Skeletal muscle satellite cell (primary cell): ENCODE results near the gene SEMA7A.

Experiments used
- H3K27me3 ChIP-seq: 2 replicates; pipeline ENCODE4 v1.7.0; 2013; ENCODE audit warnings: low read length; ENCODE audit not compliant: control insufficient read depth, insufficient read depth
- H3K36me3 ChIP-seq: 2 replicates; pipeline ENCODE4 v1.7.0; 2013; ENCODE audit warnings: mild to moderate bottlenecking, control low read depth, low read length; ENCODE audit not compliant: insufficient read depth
- H3K4me1 ChIP-seq: 2 replicates; pipeline ENCODE4 v1.7.0; 2013; ENCODE audit warnings: low read length; ENCODE audit not compliant: control insufficient read depth, insufficient read depth
- H3K4me2 ChIP-seq: 2 replicates; pipeline ENCODE4 v1.7.0; 2013; ENCODE audit warnings: mild to moderate bottlenecking, low read length
- H3K4me3 ChIP-seq: 2 replicates; pipeline ENCODE4 v1.7.0; 2013; ENCODE audit warnings: low read length
- H3K9ac ChIP-seq: 2 replicates; pipeline ENCODE4 v1.7.0; 2013; ENCODE audit warnings: mild to moderate bottlenecking, low read depth, low read length, moderate library complexity
- H3K9me3 ChIP-seq: replicated peaks from 2 replicates; pipeline ENCODE4 v1.7.0; 2013; ENCODE audit warnings: mild to moderate bottlenecking, control low read depth, low read length

Gene SEMA7A

GRCh38 chr15:74426404-74427281 lies 7.1 kb downstream of the SEMA7A start:
- peaks cover 42% of the 10 kb centered on the region for H3K36me3 ChIP-seq
- H3K27me3 ChIP-seq, result no peaks in the 10 kb centered on the region
- peaks cover 91% of the 10 kb centered on the region for H3K4me1 ChIP-seq
- no peak overlapping the region for H3K4me3 ChIP-seq
- no peak overlapping the region for H3K9ac ChIP-seq
- H3K4me2 ChIP-seq, result no peak overlapping the region
- no peaks in the 10 kb centered on the region for H3K9me3 ChIP-seq

DNA sequence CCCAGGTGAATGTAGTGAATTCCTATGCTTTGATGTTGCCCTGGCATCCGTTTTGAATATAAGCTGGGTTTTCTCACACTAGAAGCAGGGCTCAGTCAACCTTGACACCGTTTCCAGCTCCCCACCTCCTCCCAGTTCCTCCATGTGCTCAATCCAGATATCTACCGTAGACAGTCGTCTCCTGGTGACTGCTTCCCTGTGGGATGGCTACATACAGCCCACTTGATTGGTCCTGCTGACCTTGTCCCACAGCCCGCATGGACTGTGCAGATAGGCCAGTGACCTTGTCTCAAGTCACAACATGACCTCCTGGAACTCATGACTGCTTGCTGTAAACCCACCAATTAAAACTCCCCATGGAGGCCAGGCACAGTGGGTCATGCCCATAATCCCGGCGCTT lies 8.1 kb downstream of the SEMA7A start:
- Histone ChIP-seq H3K9ac (no peak overlapping the region), H3K27me3 (no peaks in the 10 kb centered on the region), H3K4me2 (peak overlapping the region; percentile 7), H3K4me1 (peaks cover 91% of the 10 kb centered on the region), H3K9me3 (no peaks in the 10 kb centered on the region), H3K4me3 (no peak overlapping the region), H3K36me3 (peaks cover 42% of the 10 kb centered on the region)

DNA sequence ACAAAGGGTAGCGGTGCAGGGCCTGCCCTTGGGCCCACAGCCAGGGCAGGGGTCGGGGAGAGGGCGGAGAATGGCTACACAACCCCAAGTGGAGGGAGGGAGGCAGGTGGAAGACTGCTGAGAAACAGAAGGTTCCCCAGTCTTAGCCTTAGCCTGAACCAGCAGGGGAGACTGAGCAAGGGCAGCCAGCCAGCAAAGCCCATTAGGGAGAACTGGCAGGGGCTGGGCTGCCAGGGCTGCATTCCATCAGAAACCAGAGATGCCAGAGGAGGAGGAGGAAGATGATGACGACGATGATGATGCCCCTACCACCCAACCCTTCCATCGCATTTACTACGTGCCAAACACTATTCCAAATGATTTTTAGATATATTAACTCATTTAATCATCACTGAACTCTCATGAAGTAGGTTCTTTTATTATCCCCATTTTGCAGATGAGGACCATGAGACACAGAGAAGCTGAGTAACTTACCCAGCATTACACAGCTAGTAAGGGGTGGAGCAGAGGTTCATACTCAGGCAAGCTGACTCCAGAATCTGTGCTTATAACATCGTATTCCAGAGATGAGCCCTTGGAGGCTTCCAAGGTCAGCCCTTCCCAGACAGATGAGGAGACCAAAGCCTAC lies 8.7 kb downstream of the SEMA7A start:
- Histone ChIP-seq H3K9ac (peak overlapping the region; percentile 73), H3K9me3 (no peaks in the 10 kb centered on the region), H3K4me1 (peaks cover 91% of the 10 kb centered on the region), H3K27me3 (no peaks in the 10 kb centered on the region), H3K4me3 (no peak overlapping the region), H3K36me3 (peaks cover 42% of the 10 kb centered on the region), H3K4me2 (peak overlapping the region; percentile 68)

DNA sequence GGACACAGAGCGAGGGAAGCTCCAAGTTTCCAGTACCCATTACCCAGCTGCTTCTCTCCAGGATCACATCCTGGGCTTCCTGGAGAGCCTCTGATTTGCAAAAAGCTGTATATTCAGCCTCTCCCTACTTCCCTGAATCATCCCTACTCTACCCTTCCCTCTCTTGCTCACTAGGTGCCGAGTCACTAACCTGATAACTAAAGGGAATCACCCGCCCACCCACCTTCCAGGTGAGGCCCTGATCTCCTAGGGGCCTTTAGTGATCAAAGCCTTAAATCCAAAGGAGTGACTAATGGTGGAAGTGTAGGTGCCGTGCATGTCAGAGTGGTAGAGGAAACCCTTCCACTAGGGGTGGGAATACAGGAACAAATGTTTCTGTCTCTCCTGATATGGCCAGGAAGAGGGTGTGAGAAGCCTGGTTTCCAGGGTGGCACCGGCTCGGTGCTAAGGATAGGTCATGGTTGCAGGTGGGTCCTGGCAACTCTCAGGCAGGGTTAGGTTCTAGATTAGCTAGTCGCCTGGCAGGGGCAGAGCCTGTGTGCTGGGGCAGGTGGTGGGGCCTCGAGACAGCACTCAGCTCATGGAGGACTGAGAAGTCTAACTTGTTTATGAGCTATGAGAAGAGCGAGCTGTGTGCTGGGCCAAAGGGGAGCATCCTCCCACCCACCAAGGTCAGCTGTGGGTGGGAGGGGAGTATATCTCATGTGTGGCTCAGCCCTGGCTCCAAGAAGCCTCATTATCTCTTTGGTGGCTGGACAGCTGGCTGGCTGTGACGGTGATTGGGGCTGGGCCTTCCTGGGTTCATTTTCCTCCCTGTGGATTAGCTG lies 10.1 kb downstream of the SEMA7A start:
- peaks cover 92% of the 10 kb centered on the region for H3K4me1 ChIP-seq
- H3K4me2 ChIP-seq, result peak overlapping the region; percentile 68
- peak overlapping the region; percentile 46 for H3K4me3 ChIP-seq
- no peaks in the 10 kb centered on the region for H3K9me3 ChIP-seq
- H3K9ac ChIP-seq, result peak overlapping the region; percentile 73
- no peaks in the 10 kb centered on the region for H3K27me3 ChIP-seq
- H3K36me3 ChIP-seq, result peaks cover 44% of the 10 kb centered on the region

DNA sequence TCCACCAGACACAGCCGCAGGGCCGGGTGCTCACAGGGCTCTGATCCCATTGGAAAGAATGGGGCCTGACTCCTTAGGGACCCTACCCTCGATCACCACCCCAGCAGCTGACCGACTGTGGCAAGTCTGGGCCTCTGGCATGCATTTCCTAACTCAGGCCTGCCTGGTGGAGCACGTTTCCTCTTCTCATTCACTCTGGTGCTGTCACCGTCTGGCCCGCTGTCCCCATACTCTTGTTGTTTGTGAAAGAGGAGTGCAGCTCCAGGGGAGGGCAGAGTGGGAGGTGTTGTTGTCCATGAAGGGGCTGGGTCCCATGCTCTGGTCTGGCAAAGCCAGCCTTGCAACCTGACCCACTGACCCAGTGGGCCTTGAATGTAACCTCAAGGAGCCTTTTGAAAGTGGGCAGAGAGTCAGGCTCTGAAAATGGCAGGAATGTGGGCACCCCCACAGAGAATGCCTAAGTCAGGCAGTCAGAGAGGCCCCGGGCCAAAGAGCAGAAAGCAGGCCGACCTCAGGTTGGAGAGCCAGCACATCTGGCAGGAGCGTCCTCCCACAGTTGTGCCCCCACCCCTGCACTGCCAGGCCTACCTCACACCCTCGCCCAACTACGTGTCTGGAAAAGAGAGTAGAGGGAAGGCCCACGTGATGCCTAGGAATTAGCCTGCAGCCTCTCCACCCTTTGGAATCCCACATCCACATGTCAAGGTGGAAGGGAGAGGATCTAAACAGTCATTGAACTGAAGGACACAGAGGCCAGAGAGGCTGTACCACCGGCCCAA lies 10.9 kb downstream of the SEMA7A start:
- Histone ChIP-seq H3K9ac (peak overlapping the region; percentile 73), H3K4me2 (peak overlapping the region; percentile 68), H3K27me3 (no peaks in the 10 kb centered on the region), H3K4me3 (peak overlapping the region; percentile 46), H3K9me3 (no peaks in the 10 kb centered on the region), H3K4me1 (peaks cover 92% of the 10 kb centered on the region), H3K36me3 (peaks cover 43% of the 10 kb centered on the region)

GRCh38 chr15:74422265-74422651 lies 11.5 kb downstream of the SEMA7A start:
- peak overlapping the region; percentile 73 for H3K9ac ChIP-seq
- H3K27me3 ChIP-seq, result no peaks in the 10 kb centered on the region
- peaks cover 45% of the 10 kb centered on the region for H3K36me3 ChIP-seq
- H3K4me3 ChIP-seq, result peak overlapping the region; percentile 29
- peaks cover 93% of the 10 kb centered on the region for H3K4me1 ChIP-seq
- H3K9me3 ChIP-seq, result no peaks in the 10 kb centered on the region
- peak overlapping the region; percentile 68 for H3K4me2 ChIP-seq

DNA sequence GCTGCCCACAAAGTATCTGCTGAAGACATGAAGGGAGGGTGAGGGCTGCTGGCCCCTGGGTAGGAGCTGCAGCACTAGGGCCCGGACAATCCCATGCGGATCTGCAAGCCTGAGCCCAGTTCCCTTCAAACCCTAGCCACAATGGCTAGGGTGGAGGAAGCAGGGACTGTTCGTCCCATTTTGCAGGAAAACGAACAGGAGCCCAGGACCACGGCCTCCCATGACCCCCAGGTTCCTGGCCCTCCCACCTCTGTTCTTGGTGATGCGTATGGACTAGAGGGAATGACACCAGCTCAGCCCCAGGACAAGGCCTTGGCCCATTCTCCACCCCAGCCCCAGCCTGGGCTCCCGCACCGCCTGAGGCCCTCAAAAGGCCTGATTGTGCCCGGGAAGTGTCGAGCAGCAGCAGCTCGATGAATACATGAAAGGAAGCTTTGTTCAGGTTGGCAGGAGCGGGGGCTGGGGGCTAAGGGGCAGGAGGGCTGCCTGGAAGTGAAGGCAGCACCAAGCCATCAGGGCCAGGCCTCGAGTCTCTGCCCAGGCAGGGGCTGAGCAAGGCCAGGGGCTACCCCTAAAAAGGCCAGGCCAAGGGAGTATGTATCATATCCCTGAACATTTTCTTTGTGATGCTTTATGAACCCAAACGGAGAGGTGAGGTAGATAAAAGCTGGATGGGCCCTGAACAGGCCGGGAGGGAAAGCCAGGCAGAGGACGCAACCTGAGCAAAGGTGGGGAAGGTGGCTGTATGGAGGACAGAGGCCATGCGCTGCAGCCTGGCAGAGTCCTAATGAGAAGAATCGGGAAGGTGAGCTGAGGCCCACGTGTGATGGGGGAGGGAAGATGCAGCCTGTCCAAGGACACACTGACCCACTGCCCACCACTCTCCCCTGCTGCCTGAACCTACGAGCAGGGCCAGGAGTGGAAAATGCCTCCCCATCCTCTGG lies 12.2 kb downstream of the SEMA7A start:
- H3K9ac ChIP-seq, result peak overlapping the region; percentile 73
- peaks cover 44% of the 10 kb centered on the region for H3K36me3 ChIP-seq
- H3K4me2 ChIP-seq, result peak overlapping the region; percentile 68
- H3K4me3 ChIP-seq, result peak overlapping the region; percentile 29
- H3K4me1 ChIP-seq, result peaks cover 94% of the 10 kb centered on the region
- no peaks in the 10 kb centered on the region for H3K27me3 ChIP-seq
- H3K9me3 ChIP-seq, result no peaks in the 10 kb centered on the region

DNA sequence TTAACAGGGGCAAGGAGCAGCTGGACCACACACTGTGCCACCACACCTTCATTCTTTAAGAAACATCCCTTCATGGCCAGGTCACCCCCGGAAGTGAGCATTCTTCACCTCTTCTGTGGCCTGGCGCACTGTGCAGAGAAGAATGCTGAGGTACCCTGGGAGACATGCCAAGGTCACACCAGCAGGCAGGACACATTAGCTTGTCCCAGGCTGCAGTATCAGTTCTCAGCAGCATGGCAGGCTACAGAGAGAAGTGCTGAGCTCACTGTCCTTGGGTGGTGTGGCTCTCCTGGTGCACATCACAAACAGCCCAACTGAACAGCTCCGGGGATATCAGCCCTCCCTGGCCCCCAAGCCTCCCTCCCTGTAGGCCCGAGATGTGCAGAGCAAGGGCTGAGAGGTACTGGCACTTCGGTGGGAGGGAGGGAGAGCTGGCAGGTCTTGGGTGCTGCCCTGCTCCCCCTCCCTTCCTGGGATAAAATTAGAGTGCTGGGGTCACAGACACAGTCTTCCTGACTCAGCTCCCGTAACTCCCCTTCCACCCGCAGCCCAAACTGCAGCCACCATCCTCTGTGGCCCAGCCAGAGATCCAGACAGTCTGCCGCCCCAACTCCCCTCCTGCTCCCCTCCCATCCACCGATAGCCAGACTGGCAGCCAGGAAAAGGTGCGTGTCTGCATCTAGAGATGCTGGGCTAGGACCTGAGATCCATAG lies 13.4 kb downstream of the SEMA7A start:
- peak overlapping the region; percentile 73 for H3K9ac ChIP-seq
- H3K4me2 ChIP-seq, result peak overlapping the region; percentile 67
- peaks cover 46% of the 10 kb centered on the region for H3K36me3 ChIP-seq
- H3K27me3 ChIP-seq, result no peaks in the 10 kb centered on the region
- H3K4me1 ChIP-seq, result peaks cover 99% of the 10 kb centered on the region
- H3K9me3 ChIP-seq, result no peaks in the 10 kb centered on the region
- H3K4me3 ChIP-seq, result peak overlapping the region; percentile 17

- Histone ChIP-seq H3K4me3 (no peak overlapping the region), H3K9me3 (no peaks in the 10 kb centered on the region), H3K4me2 (peak overlapping the region; percentile 67), H3K36me3 (peaks cover 50% of the 10 kb centered on the region), H3K27me3 (no peaks in the 10 kb centered on the region), H3K4me1 (peaks cover 99% of the 10 kb centered on the region), H3K9ac (peak overlapping the region; percentile 65)
Measured at GRCh38 chr15:74419432-74419831, 14.3 kb downstream of the SEMA7A start.
